ENCODE measurements around the gene LAMC1. TPM values are rescaled to one million over a fixed set of nuclear protein-coding genes. Genes with fewer than 3 reads are reported as not detected.

Gene LAMC1
- total and polyA plus RNA-seq, 2 experiments from 2014 or later = 18.4 to 116 TPM

DNA sequence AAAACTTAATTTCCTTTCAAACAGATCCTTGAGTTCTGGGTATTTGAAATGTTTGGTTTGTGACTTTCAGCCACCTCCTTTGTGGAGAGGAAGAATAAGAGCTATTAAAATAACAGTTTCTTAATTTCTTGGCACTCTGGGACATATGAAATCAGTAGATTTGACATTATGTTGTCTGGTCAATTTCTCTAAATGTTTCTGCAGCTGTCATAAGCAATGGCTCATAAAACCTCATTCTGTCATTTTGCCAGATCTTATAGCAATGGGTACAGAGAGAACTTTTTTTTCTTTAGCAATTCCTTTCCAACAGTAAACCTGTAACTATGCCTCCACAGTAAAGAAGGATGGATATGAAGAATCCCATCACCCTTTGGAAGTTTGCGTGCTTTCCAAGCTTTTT lies 52.6 kb downstream of the LAMC1 start:
- Histone ChIP-seq H3K4me2 (no peak overlapping the region), H4K20me1 (replicated peaks; ENCODE audit: insufficient read depth) (0 out of 2 replicates have a peak, but pooled peaks cover 4% of the 10 kb centered on the region)
- peaks cover 8% of the 10 kb centered on the region for H3K36me3 Mint-ChIP-seq (ENCODE audit: low read depth)

More for the DNA sequence above, 52.6 kb downstream of the LAMC1 start:
- H3K9me3 Mint-ChIP-seq = peaks cover 8% of the 10 kb centered on the region
- H3K36me3 ChIP-seq (ENCODE audit: insufficient read depth) = no peaks in the 10 kb centered on the region
- H3K79me2 ChIP-seq (replicated peaks; ENCODE audit: insufficient read depth) = peaks cover 72% of the 10 kb centered on the region
- H3F3A ChIP-seq (replicated peaks; ENCODE audit: low read depth) = no peaks in the 10 kb centered on the region
- H3K27ac ChIP-seq (ENCODE audit: low read depth) = no peak overlapping the region
- H3K9me2 ChIP-seq (ENCODE audit: insufficient read depth) = no peaks in the 10 kb centered on the region
- no peak overlapping the region for H3K27ac Mint-ChIP-seq
- peaks cover 7% of the 10 kb centered on the region for H3K4me1 ChIP-seq (ENCODE audit: insufficient read depth)
- H3K27me3 ChIP-seq (ENCODE audit: insufficient read depth) = no peaks in the 10 kb centered on the region
- ATAC-seq (no peak), DNase-seq (ENCODE audit: low spot score) (no peak)
- TF ChIP-seq EZH2phosphoT487 (IDR thresholded peaks at IDR 0.05; ENCODE audit: unreplicated experiment) = no peak
- TF ChIP-seq NANOG (IDR thresholded peaks at IDR 0.05; ENCODE audit: borderline replicate concordance) = no peak
- TF ChIP-seq CTCF (conservative IDR thresholded peaks at IDR 0.05; ENCODE audit: low read depth in 2 of 2) = no peak
- TF ChIP-seq CREB1 (CRISPR knock-in tag; IDR thresholded peaks at IDR 0.05; ENCODE audit: low read depth) = no peak
- TF ChIP-seq, protein P1, sequence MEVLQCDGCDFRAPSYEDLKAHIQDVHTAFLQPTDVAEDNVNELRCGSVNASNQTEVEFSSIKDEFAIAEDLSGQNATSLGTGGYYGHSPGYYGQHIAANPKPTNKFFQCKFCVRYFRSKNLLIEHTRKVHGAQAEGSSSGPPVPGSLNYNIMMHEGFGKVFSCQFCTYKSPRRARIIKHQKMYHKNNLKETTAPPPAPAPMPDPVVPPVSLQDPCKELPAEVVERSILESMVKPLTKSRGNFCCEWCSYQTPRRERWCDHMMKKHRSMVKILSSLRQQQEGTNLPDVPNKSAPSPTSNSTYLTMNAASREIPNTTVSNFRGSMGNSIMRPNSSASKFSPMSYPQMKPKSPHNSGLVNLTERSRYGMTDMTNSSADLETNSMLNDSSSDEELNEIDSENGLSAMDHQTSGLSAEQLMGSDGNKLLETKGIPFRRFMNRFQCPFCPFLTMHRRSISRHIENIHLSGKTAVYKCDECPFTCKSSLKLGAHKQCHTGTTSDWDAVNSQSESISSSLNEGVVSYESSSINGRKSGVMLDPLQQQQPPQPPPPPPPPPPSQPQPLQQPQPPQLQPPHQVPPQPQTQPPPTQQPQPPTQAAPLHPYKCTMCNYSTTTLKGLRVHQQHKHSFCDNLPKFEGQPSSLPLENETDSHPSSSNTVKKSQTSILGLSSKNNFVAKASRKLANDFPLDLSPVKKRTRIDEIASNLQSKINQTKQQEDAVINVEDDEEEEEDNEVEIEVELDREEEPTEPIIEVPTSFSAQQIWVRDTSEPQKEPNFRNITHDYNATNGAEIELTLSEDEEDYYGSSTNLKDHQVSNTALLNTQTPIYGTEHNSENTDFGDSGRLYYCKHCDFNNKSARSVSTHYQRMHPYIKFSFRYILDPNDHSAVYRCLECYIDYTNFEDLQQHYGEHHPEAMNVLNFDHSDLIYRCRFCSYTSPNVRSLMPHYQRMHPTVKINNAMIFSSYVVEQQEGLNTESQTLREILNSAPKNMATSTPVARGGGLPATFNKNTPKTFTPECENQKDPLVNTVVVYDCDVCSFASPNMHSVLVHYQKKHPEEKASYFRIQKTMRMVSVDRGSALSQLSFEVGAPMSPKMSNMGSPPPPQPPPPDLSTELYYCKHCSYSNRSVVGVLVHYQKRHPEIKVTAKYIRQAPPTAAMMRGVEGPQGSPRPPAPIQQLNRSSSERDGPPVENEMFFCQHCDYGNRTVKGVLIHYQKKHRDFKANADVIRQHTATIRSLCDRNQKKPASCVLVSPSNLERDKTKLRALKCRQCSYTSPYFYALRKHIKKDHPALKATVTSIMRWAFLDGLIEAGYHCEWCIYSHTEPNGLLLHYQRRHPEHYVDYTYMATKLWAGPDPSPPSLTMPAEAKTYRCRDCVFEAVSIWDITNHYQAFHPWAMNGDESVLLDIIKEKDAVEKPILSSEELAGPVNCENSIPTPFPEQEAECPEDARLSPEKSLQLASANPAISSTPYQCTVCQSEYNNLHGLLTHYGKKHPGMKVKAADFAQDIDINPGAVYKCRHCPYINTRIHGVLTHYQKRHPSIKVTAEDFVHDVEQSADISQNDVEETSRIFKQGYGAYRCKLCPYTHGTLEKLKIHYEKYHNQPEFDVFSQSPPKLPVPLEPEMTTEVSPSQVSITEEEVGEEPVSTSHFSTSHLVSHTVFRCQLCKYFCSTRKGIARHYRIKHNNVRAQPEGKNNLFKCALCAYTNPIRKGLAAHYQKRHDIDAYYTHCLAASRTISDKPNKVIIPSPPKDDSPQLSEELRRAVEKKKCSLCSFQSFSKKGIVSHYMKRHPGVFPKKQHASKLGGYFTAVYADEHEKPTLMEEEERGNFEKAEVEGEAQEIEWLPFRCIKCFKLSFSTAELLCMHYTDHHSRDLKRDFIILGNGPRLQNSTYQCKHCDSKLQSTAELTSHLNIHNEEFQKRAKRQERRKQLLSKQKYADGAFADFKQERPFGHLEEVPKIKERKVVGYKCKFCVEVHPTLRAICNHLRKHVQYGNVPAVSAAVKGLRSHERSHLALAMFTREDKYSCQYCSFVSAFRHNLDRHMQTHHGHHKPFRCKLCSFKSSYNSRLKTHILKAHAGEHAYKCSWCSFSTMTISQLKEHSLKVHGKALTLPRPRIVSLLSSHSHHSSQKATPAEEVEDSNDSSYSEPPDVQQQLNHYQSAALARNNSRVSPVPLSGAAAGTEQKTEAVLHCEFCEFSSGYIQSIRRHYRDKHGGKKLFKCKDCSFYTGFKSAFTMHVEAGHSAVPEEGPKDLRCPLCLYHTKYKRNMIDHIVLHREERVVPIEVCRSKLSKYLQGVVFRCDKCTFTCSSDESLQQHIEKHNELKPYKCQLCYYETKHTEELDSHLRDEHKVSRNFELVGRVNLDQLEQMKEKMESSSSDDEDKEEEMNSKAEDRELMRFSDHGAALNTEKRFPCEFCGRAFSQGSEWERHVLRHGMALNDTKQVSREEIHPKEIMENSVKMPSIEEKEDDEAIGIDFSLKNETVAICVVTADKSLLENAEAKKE (CRISPR knock-in tag; IDR thresholded peaks at IDR 0.05) = no peak
- TF ChIP-seq EZH2 (IDR thresholded peaks at IDR 0.05; ENCODE audit: low read depth, unreplicated experiment) = no peak
- no peak for TF ChIP-seq ZNF114 (CRISPR knock-in tag; IDR thresholded peaks at IDR 0.05)
- TF ChIP-seq ZNF331 (CRISPR knock-in tag; IDR thresholded peaks at IDR 0.05; ENCODE audit: low read depth) = no peak
- TF ChIP-seq ETS1 (IDR thresholded peaks at IDR 0.05) = no peak
- no peak for TF ChIP-seq REST (IDR thresholded peaks at IDR 0.05; ENCODE audit: unreplicated experiment)
- no peak for TF ChIP-seq JUNB (IDR thresholded peaks at IDR 0.05; ENCODE audit: unreplicated experiment)
- no peak overlapping the region for H3K4me3 ChIP-seq
- no peak overlapping the region for H2AFZ ChIP-seq
- H3K27me3 Mint-ChIP-seq (ENCODE audit: insufficient read depth, low read depth, poor library complexity) = no peaks in the 10 kb centered on the region
- H3K4me3 Mint-ChIP-seq = no peak overlapping the region
- peaks cover 24% of the 10 kb centered on the region for H3K4me1 Mint-ChIP-seq

Measured in GM23338 (cell line).